GM12878 (cell line): ENCODE data around the gene TCIRG1. TPM values are rescaled to one million over a fixed set of nuclear protein-coding genes. Genes with fewer than 3 reads are reported as not detected.
A peak's percentile ranks its signal among the peaks of the same experiment; 100 is the strongest.

Experiments used
- ATAC-seq: fragments of 200-7000 bp; cut with Tn5 transposase; 3 replicates; pipeline ENCODE4 v1.9.1; 2020; ENCODE audit warnings: mild to moderate bottlenecking, moderate library complexity
- BruUV-seq: library from RNA; stranded (reverse); fragments of 400-500 nt; replicated peaks from 2 replicates; lab custom pipeline; 2021; lab: Mats Ljungman, UMichigan
- CTCF ChIA-PET: fragments of 300-600 bp; sonication (Branson Sonifier 250); formaldehyde crosslinking; extraction: SDS; loops from one replicate; lab custom pipeline; 2021; ENCODE audit warnings: inconsistent platforms; lab: Yijun Ruan, JAX
- POLR2A ChIA-PET: fragments of 350-600 bp; formaldehyde crosslinking; extraction: SDS; loops from one replicate; lab custom pipeline; 2021; ENCODE audit warnings: inconsistent platforms; lab: Charles Lee
- RAD21 ChIA-PET: fragments of 300-600 bp; sonication (Branson Sonifier 250); formaldehyde crosslinking; loops from one replicate; lab custom pipeline; 2023; ENCODE audit warnings: antibody characterized with exemption; ENCODE audit not compliant: unreplicated experiment; lab: Charles Lee
- SMC1A ChIA-PET: fragments of 300-600 bp; sonication (Branson Sonifier 250); formaldehyde crosslinking; loops from one replicate; lab custom pipeline; 2023; ENCODE audit not compliant: unreplicated experiment, uncharacterized antibody; lab: Charles Lee
- DNase-seq: peaks from one replicate; pipeline ENCODE4 v3.0.0-alpha.2; 2011; ENCODE audit warnings: low read depth, low spot score
- FAIRE-seq: peaks from 3 replicates; lab custom pipeline; 2011; peaks lifted over from hg19 to GRCh38; lab: Jason Lieb, UNC
- H2AFZ ChIP-seq: 2 replicates; pipeline ENCODE4 v1.6.0; 2011; ENCODE audit warnings: low read depth, low read length, control low read depth; ENCODE audit not compliant: control insufficient read depth
- H3K27ac ChIP-seq: 2 replicates; pipeline ENCODE4 v1.5.1; 2011; ENCODE audit warnings: control low read depth; ENCODE audit not compliant: control insufficient read depth, insufficient read depth
- H3K27me3 ChIP-seq, 2 experiments: replicated peaks in 1 of 2; 2 replicates each; pipeline versions ENCODE4 v1.6.0 to v1.6.1; 2011; ENCODE audit warnings: low read length in 1 of 2; ENCODE audit not compliant: control insufficient read depth in 2 of 2, insufficient read depth in 2 of 2
- H3K36me3 ChIP-seq, 2 experiments: 2 replicates each; pipeline ENCODE4 v1.5.1; 2011; ENCODE audit warnings: low read length in 1 of 2; ENCODE audit not compliant: control insufficient read depth in 2 of 2, insufficient read depth in 2 of 2
- H3K4me1 ChIP-seq: 2 replicates; pipeline ENCODE4 v1.6.1; 2011; ENCODE audit warnings: mild to moderate bottlenecking, low read length, moderate library complexity, mixed read lengths; ENCODE audit not compliant: control insufficient read depth, insufficient read depth
- H3K4me2 ChIP-seq: 2 replicates; pipeline ENCODE4 v1.6.0; 2011; ENCODE audit warnings: control low read depth; ENCODE audit not compliant: control insufficient read depth, insufficient read depth
- H3K4me3 ChIP-seq: fragments of 200-600 bp; sonication (generic); 2 replicates; pipeline ENCODE4 v1.5.1; 2016
- H3K79me2 ChIP-seq: 2 replicates; pipeline ENCODE4 v1.6.0; 2011; ENCODE audit warnings: low read length; ENCODE audit not compliant: control insufficient read depth, insufficient read depth
- H3K9ac ChIP-seq: 2 replicates; pipeline ENCODE4 v1.8.0; 2011; ENCODE audit warnings: low read length, control low read depth, mixed read lengths; ENCODE audit not compliant: control insufficient read depth, insufficient read depth
- H3K9me3 ChIP-seq: replicated peaks from 3 replicates; pipeline ENCODE4 v1.5.1; 2011; ENCODE audit warnings: mild to moderate bottlenecking, low read length; ENCODE audit not compliant: control insufficient read depth, insufficient read depth
- H4K20me1 ChIP-seq: 2 replicates; pipeline ENCODE4 v1.6.0; 2011; ENCODE audit not compliant: control insufficient read depth, insufficient read depth
- BCL3 ChIP-seq: IDR thresholded peaks from 2 replicates; pipeline ENCODE4 v1.6.1; 2011; ENCODE audit warnings: borderline replicate concordance, low read depth, mild to moderate bottlenecking, moderate library complexity, low read length; ENCODE audit not compliant: insufficient read depth, poor library complexity, severe bottlenecking
- BRCA1 ChIP-seq: IDR thresholded peaks from 2 replicates; pipeline ENCODE4 v1.6.1; 2011; ENCODE audit warnings: low read depth, low read length, improper control_type of control experiment
- HDAC2 ChIP-seq: fragments of 200-600 bp; sonication (generic); IDR thresholded peaks from 2 replicates; pipeline ENCODE4 v1.6.1; 2017
- POLR2A ChIP-seq: IDR thresholded peaks from 2 replicates; pipeline ENCODE4 v1.6.1; 2011; ENCODE audit warnings: low read depth, mild to moderate bottlenecking, low read length
- WGBS: methylation state at CpG from one replicate; pipeline ENCODE4 v1.1.6; 2016; ENCODE audit warnings: low lambda C conversion rate; ENCODE audit not compliant: insufficient replicate concordance, insufficient coverage; ENCODE audit errors: missing lambda C conversion rate; 5-methylcytosine and 5-hydroxymethylcytosine counted together
- in situ Hi-C: fragments of 300-500 bp; cut with MboI; formaldehyde crosslinking; loops from 9 replicates; pipeline ENCODE4 v1.14.3; 2018; ENCODE audit warnings: mixed read lengths
- intact Hi-C: fragments of 100-400 bp; cut with micrococcal nuclease; formaldehyde crosslinking; loops from one replicate; pipeline ENCODE4 v1.14.2; 2022; ENCODE audit not compliant: unreplicated experiment
- polyA plus RNA-seq, 11 experiments: library from polyadenylated mRNA; depleted of rRNA in 4 of 11; unstranded in 6 of 11; stranded (reverse) in 5 of 11; fragments of >200 nt; fragmentation: Nextera tagmentation in 4 of 11; fragmentation: Illumina TruSeq in 1 of 11; extraction: Ambion mirVana in 4 of 11; extraction: Trizol in 1 of 11; gene quantifications; 1 replicate in 1 of 11; 2 replicates in 10 of 11; pipeline versions ENCODE4 v1.2.1 to v1.2.3, GENCODE V29; 2011 to 2016; ENCODE audit warnings: inconsistent platforms in 2 of 11, missing spikeins in 2 of 11, low read depth in 1 of 11
- total RNA-seq, 4 experiments: library from RNA; depleted of rRNA in 3 of 4; stranded (reverse); fragments of >200 nt in 3 of 4; fragmentation: Illumina TruSeq in 1 of 4; extraction: Trizol in 1 of 4; gene quantifications; 2 replicates each; pipeline versions ENCODE4 v1.2.1 to v1.2.3, GENCODE V29; 2013 to 2021

Gene TCIRG1
- total and polyA plus RNA-seq, 10 of the 15 experiments (the other 5 are each of a cell fraction or from before 2014, with no cell fraction given): 0.76 to 218 (median 87.4) TPM

GRCh38 chr11:68051191-68052136 is 12.6 kb downstream of the TCIRG1 start:
- no peak for ATAC-seq
- Histone ChIP-seq H3K36me3 (peaks cover 14 to 24% of the 10 kb centered on the region in 2 experiments; a peak in 3 of 4 replicates), H3K4me2 (no peak overlapping the region), H3K79me2 (no peaks in the 10 kb centered on the region), H3K27ac (no peak overlapping the region), H3K4me1 (no peaks in the 10 kb centered on the region), H3K27me3 (no peaks in the 10 kb centered on the region), H3K4me3 (no peak overlapping the region), H3K9ac (no peak overlapping the region), H2AFZ (no peak overlapping the region), H3K9me3 (no peaks in the 10 kb centered on the region), H4K20me1 (no peaks in the 10 kb centered on the region)
- no TSS peak for BruUV-seq
- RAD21 ChIA-PET: interaction anchor here (1.5 kb wide), 1 partner anchor 10 kb away, joined by 3 read pairs; no protein-coding TSS in a partner anchor
- in situ Hi-C loops: no loop called here
- CTCF ChIA-PET: no interaction called here
- TF ChIP-seq HDAC2 (no peak), POLR2A (peak; percentile 43; the same call in 1 of the 2 replicates)
- DNase-seq: no peak
- 93% methylated on average over 14 of the region's 14 CpGs for WGBS
- SMC1A ChIA-PET: no interaction called here
- POLR2A ChIA-PET: interaction anchor here (1.4 kb wide), 1 partner anchor 10 kb away, joined by 4 read pairs; no protein-coding TSS in a partner anchor
- intact Hi-C loops: no loop called here
- FAIRE-seq: no peak

- no peaks in the 10 kb centered on the region for H3K9me3 ChIP-seq
- WGBS: 95% methylated on average over 15 of the region's 15 CpGs
- no peaks in the 10 kb centered on the region for H4K20me1 ChIP-seq
- FAIRE-seq (no peak), DNase-seq (no peak), ATAC-seq (no peak; the same call in 2 of the 3 replicates)
- peak; percentile 42; the same call in 1 of the 2 replicates for TF ChIP-seq POLR2A
- TF ChIP-seq BCL3: peak; percentile 20
- TF ChIP-seq BRCA1: no peak
- ChIA-PET CTCF (no interaction called here), POLR2A (interaction anchor here (1.3 to 1.4 kb wide), 2 partner anchors 11 to 15 kb away, joined by 4 read pairs; no protein-coding TSS in a partner anchor), SMC1A (no interaction called here), RAD21 (interaction anchor here (1.5 kb wide), 1 partner anchor 11 kb away, joined by 3 read pairs; no protein-coding TSS in a partner anchor)
- no peak overlapping the region for H3K4me2 ChIP-seq
- H3K79me2 ChIP-seq: no peaks in the 10 kb centered on the region
- H3K4me3 ChIP-seq: no peak overlapping the region
- no peak overlapping the region for H2AFZ ChIP-seq
- H3K27ac ChIP-seq: no peak overlapping the region
- H3K36me3 ChIP-seq: peaks cover 14 to 24% of the 10 kb centered on the region in 2 experiments; a peak in 3 of 4 replicates
- in situ Hi-C loops (no loop called here), intact Hi-C loops (no loop called here)
- H3K27me3 ChIP-seq: no peaks in the 10 kb centered on the region
- no peak overlapping the region for H3K9ac ChIP-seq
- H3K4me1 ChIP-seq: no peaks in the 10 kb centered on the region
- no TSS peak for BruUV-seq
Measured at GRCh38 chr11:68052137-68052873, 13.5 kb downstream of the TCIRG1 start.
